Ishikawa (cell line): ENCODE measurements around the gene DNAH8.

Experiments
- CEBPB ChIP-seq: IDR thresholded peaks from 2 replicates; pipeline ENCODE4 v1.6.1; 2012
- CREB1 ChIP-seq: IDR thresholded peaks from 2 replicates; pipeline ENCODE4 v1.6.1; 2012; ENCODE audit warnings: low read depth
- EP300 ChIP-seq: IDR thresholded peaks from 2 replicates; pipeline ENCODE4 v1.6.1; 2012; ENCODE audit warnings: borderline replicate concordance
- NFIC ChIP-seq: IDR thresholded peaks from 2 replicates; pipeline ENCODE4 v1.6.1; 2012
- RAD21 ChIP-seq: IDR thresholded peaks from 2 replicates; pipeline ENCODE4 v1.6.1; 2012; ENCODE audit warnings: low read depth
- TAF1 ChIP-seq: IDR thresholded peaks from 2 replicates; pipeline ENCODE4 v1.6.1; 2012; ENCODE audit warnings: low read depth, mild to moderate bottlenecking
- TCF12 ChIP-seq: IDR thresholded peaks from 2 replicates; pipeline ENCODE4 v1.6.1; 2012; ENCODE audit warnings: low read depth
- USF1 ChIP-seq: IDR thresholded peaks from 2 replicates; pipeline ENCODE4 v1.6.1; 2012
- YY1 ChIP-seq: IDR thresholded peaks from 2 replicates; pipeline ENCODE4 v1.6.1; 2012; ENCODE audit warnings: low read depth
- TF ChIP-seq, protein P1 (sequence below): IDR thresholded peaks from 2 replicates; pipeline ENCODE4 v1.6.1; 2012; ENCODE audit warnings: low read depth, mild to moderate bottlenecking
- TF ChIP-seq, protein P2 (sequence below): IDR thresholded peaks from 2 replicates; pipeline ENCODE4 v1.6.1; 2012

- TF ChIP-seq, protein P1, sequence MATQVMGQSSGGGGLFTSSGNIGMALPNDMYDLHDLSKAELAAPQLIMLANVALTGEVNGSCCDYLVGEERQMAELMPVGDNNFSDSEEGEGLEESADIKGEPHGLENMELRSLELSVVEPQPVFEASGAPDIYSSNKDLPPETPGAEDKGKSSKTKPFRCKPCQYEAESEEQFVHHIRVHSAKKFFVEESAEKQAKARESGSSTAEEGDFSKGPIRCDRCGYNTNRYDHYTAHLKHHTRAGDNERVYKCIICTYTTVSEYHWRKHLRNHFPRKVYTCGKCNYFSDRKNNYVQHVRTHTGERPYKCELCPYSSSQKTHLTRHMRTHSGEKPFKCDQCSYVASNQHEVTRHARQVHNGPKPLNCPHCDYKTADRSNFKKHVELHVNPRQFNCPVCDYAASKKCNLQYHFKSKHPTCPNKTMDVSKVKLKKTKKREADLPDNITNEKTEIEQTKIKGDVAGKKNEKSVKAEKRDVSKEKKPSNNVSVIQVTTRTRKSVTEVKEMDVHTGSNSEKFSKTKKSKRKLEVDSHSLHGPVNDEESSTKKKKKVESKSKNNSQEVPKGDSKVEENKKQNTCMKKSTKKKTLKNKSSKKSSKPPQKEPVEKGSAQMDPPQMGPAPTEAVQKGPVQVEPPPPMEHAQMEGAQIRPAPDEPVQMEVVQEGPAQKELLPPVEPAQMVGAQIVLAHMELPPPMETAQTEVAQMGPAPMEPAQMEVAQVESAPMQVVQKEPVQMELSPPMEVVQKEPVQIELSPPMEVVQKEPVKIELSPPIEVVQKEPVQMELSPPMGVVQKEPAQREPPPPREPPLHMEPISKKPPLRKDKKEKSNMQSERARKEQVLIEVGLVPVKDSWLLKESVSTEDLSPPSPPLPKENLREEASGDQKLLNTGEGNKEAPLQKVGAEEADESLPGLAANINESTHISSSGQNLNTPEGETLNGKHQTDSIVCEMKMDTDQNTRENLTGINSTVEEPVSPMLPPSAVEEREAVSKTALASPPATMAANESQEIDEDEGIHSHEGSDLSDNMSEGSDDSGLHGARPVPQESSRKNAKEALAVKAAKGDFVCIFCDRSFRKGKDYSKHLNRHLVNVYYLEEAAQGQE: no peak
- TF ChIP-seq CREB1 (no peak), TAF1 (no peak), CEBPB (no peak), YY1 (no peak), EP300 (no peak), RAD21 (no peak), NFIC (no peak), USF1 (no peak), TCF12 (no peak)
- TF ChIP-seq, protein P2, sequence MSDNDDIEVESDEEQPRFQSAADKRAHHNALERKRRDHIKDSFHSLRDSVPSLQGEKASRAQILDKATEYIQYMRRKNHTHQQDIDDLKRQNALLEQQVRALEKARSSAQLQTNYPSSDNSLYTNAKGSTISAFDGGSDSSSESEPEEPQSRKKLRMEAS: no peak
These were observed 292.5 kb downstream of the DNAH8 start for GRCh38 chr6:39007575-39007974.
